HG03064 (cell line): ENCODE results near the gene S100A5.
"Not testable (repeated sequence)": the region's sequence is repeated elsewhere in the genome, so short reads cannot be mapped to it uniquely, and the experiment has no call there.

Experiments
- ATAC-seq: cut with Tn5 transposase; IDR thresholded peaks from one replicate; pipeline ENCODE4 v1.9.1; 2021; ENCODE audit warnings: low read depth; ENCODE audit not compliant: unreplicated experiment

Gene S100A5

DNA sequence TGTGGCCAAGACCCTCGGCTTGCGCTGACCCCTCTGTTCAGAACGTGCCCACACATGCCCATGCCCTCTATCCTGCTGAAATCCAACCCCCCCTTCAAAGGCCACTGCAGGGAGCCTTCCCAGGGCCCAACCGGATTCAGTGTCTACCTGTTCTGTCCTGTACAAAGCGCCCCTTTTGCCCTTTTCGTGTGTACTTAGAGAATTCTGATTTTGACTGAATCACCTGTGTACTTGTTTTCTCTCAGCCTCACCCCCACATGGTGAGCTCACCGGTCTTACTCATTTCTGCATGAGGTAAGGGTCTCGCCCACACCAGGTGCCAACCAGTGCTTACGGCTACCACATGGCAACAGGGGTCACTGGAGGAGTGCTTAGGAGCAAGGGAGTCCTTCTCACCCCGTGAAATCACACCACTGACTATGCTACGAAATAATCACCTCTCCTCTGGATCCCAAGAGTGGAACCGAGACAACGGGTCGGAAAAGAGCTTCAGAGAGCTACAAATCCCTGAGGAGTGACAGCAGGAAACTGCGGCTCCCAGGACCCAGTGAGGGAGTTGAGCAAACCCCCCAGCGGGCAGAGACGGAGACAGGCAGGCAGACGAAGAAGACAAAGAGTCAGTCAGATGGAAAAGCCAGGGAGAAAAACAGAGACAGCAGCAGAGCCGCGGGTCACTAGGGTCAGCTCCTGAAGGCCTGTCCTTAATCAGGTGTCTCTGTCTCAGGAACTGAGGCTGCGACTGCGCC lies 27.1 kb upstream of the S100A5 start:
- ATAC-seq: no peak

DNA sequence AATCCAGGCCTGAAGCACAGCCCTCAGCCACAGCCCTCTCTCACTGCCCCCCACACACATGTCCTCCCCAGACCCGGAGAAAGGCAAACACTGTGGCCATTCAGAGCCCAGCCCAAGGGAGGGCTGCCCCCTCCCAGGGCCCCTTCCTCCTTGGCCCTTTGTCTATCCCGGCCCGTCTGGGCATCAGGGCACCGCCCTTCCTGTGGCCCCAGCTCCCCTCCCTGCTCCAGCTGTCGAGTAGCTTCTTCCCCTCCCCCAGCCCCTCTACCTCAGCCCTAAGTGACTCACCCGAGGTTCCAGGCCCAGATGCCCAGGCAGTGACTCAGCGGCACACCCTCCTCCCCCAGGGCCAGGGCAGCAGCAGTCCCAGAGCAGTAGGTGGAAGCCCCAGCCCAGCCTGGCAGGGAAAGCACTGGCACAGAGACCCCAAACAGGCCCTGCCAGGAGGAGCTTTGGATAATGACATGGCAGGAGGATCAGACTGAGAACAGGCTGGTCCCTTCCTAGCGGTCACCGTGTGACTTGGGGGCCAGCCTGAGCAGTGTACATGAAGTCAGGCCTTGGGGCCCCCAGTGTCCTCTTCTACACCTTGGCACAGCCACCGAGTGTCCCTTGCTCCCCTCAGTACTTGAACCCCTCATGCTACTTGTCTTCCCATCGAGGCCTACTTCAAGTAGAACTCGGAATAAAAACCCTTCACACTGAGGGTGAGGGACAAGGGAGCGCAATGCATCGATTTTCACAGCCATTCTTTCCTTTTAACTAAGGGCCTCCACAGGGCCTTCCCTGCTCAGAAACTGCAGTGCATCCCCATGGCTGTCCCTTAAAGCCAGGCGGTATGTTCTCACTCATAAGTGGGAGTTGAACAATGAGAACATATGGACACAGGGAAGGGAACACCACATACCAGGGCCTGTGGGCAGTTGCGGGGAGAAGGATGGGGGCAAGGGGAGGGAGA lies 26.0 kb upstream of the S100A5 start:
- ATAC-seq: no peak

DNA sequence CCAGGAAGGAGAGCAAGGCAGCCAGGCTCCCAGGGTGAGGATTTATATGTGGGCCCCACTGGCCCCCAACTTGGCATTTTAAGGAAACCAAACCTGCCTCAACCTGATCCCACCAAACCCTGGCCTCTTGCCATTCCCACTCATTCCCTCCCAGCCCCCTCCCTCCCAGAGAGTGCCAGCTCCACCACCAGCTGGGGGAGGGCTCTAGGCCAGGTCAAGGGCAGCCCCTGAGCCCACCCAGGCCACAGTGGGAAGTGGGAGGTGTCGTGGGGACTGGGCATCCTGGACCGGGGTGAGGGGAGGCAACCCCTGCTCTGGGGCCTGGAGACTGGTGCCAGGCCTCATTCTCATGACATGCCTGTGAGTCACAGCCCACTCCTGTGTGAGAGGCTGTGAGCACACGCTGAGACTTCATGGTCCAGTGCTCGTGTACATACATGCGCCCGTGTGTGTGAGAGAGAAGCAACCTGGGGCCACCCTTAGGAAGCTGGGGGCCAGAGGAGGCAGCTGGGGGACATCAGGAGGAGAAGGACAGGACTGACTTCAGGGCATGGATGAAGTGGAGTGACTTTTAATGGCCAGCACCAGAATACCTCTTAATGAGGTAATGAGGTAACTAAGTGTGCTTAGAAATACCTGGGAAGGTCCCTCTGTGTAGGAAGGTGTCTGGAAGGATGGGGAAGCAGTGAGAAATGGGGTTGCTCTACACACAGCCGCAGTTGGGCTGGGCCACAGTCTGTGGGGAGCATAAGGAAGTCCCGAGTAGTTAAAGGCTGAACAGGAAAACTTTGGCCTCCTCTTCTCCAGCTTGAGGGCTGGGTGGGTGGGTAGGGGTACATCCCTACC lies 25.0 kb upstream of the S100A5 start, which contains the start of gene S100A2:
Gene S100A2, minus strand, starts transcription at position 316 of the 846 bp plus-strand sequence. CDS start 1,967 bp downstream, outside the sequence.
- ATAC-seq: no peak

DNA sequence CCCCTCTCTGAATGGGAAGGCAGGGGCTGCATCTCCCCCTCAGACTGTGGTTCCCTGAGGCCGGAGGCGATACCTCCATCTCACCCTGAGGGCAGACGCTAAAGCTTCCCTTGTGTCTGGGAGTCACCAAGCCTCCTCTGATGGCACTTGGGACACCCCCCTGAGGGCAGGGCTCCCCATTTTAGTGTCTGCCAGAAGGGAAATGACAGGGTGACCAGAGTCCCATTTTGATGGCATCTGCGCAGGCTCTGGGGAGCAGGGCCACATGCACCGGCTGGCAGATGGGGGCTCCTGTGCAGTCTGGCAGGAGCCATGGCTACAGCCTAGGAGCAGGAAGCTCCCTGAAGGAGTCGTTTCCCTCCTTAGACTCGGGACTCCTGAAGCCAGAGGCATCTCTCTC lies 23.3 kb upstream of the S100A5 start:
- no peak for ATAC-seq

DNA sequence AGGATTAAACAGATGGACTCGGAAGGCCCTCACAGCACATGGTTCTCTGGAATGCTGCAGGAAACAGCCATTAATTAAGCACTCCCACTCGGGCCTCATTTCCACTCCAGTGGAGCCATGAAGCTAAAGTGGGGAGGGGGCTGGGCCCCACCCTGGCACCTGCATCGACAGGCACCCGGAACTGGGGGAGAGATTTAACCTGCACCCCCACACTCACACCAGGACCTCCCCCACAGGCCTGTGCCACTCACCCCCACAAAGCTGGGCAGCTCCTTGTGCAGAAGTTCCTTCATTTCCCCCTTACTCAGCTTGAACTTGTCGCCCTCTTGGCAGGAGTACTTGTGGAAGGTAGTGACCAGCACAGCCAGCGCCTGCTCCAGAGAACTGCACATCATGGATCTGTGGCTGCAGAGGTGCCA lies 22.8 kb upstream of the S100A5 start:
- ATAC-seq: no peak

DNA sequence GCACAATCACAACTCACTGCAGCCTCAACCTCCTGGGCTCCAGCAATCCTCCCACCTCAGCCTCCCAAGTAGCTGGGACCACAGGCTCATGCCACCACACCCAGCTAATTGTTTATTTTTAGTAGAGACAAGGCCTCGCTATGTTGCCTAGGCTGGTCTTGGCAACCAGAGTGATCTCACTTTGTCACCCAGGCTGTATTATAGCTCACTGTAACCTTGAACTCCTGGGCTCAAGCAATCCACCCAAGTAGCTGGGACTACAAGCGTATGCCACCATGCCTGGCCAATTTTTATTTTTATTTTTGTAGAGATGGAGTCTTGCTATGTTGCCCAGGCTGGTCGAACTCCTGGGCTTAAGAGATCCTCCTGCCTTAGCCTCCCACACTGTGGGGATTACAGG lies 21.3 kb upstream of the S100A5 start:
- not testable (repeated sequence) for ATAC-seq

DNA sequence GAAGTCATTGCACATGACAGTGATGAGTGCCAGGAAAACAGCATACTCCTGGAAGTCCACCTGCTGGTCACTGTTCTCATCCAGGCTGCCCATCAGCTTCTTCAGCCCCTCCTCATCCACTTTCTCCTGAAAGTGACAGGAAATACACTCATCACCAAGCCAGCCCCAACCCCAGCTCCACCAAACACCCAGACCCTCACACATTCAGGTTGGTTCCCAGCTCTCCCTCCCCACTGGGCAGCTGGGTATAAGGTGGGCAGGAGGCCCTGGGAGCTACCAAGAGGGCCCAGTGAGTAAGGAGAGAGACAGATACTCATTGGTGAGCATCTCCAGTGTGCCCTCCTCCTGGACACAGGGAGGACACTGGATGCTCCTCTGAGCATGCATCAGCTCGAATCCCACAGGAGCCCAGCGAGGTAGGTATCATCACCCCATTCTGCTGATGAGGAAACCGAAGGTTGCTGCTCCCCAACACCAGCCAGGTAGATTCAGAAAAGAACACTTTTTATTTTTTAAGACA lies 20.8 kb upstream of the S100A5 start:
- no peak for ATAC-seq

DNA sequence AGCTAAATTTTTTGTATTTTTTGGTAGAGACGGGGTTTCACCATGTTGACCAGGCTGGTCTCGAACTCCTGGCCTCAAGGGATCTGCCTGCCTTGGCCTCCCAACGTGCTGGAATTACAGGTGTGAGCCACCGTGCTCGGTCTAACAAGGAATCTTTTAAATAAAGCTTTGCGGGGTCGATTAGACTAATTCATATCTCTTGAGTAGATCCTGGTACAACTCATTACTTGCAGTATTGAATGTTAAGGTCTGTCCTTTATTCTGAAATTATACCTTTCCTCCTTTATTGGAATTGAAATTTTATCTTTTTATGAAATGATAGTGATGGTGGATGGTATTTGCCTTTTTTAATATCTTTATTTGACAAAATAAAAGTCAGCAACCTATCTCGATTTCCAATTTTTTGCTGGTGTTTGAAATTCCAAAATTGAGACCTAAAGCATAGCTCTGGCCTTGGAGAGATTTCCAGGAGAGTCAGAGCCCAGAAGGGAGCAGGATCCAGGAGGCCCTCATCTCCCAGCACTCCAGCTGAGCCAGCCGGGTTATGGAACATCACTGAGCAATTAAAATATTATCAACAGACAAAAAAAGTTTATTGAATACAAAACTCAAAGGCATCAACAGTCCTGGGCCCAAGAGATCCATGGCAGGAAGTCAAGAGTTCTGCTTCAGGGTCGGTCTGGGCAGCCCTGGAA lies 20.2 kb upstream of the S100A5 start:
- no peak for ATAC-seq

DNA sequence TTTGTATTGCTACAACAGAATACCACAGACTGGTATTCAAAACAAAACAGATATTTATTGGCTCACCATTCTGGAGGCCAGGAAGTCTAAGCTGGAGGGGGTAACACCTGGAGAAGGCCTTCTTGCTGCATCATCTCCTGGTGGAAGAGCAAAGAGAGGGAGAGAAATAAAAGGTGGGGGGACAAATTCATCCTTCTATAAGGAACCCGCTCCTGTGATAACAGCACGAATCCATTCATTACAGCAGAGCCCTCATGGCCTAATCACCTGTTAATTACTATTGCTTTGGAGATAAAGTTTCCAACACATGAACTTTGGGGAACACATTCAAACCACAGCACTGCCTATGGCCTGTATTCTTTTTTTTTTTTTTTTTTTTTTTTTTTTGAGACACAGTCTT lies 19.5 kb upstream of the S100A5 start:
- no peak for ATAC-seq

DNA sequence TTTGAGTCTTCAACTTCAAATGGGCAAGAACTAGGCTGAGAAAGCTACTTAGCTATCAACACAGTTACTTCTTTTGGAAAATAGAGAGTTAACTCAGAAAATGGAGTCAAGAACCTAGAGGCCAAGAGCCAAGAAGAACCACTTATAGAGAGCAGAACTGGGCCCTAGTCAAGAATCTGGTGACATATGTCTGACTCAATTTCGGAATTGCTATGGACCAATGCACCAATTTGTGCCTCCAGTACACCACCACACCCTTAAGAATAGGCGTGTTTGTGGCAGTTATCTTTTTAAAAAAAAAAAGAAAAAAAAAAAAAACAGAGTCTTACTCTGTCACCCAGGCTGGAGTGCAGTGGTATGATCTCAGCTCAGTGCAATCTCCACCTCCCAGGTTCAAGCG lies 17.1 kb upstream of the S100A5 start:
- no peak for ATAC-seq

DNA sequence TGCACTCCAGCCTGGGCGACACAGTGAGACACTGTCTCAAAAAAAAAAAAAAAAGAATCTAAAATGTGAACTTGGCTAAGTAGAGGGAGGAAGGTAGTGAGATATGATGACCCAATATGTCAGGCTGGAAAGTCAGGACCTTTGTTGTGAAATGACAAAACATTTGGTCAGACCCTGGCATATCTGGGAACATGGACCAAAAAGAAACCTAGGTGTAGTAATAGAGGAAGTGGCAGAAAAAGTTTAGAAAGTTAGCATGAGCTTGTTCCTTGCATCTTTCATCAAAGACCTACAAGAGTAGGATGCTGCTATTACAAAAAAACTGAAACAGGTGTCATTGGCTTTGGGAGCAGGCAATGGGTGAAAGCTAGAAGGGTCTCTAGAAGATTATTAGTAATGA lies 15.6 kb upstream of the S100A5 start:
- no peak for ATAC-seq

DNA sequence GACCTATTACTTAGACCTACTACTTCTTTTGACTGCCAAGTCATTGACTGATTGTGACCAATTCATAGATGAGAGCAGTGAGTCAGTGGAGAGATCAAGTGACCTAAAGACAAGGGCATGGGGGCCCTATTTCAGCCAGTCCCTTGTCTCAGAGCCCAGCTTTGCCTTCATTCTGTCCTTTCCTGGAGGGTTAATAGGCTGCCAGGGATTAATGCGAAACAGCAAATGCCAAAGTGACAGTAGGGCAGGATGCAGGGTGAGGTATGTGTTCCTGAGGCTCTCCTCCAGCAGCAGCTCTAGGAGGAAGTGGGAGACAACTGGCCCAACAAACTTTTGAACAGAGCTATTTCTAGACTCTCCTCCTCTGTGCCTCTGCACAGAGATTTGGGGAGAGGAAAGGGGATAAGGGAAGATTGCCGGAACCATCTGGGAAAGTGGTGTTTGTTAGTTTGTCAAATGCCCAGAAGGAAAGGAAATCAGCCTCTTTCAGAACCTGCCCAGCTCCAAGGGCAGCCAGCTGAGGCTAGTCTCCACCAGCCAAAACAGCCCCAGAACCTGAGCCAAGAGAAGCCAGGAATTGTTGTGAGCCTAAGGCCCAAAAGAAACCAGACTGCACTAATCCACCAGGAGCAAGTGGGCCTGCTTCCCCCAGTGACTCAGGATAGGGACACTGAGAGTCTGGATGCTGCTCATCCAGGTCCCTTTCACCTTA lies 13.3 kb upstream of the S100A5 start:
- no peak for ATAC-seq

DNA sequence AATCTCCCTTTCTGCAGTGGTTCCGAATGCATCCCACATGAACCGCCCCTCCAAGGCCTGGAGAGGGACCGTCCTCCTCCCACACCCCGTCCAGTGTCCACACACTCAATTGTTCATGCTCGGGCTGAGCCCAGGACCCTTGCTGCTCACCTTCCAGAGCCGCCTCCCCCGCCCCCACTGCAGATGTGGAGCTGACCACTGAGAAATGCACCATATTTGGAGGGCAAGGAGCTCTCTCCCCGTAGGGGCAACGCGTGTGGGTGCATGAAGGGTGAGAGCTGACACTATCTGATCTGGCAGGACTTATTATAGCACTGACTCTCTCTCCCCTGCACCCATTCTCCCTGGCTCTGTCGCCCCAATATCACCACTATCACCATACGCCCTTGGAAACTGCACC lies 12.4 kb upstream of the S100A5 start:
- ATAC-seq: no peak

DNA sequence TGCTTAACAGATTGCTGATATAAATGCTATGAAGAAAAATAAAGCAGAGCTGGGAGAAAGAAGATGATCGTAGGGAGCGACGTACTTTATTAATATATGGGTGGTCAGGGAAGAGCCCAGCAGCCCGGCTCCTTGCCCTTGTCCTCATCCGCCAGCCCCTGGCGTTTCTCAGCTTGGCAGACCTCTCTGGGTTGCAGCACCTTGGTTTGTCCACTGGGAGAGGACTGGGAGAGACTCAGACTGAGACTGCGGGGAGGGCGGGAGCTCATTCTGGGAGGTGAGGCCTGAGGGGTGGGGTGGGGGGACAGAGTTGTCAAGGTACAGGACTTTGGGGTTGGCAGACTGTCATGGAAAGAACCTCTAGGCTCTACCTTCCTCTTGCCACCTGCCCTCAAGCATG lies 11.6 kb upstream of the S100A5 start:
- no peak for ATAC-seq

DNA sequence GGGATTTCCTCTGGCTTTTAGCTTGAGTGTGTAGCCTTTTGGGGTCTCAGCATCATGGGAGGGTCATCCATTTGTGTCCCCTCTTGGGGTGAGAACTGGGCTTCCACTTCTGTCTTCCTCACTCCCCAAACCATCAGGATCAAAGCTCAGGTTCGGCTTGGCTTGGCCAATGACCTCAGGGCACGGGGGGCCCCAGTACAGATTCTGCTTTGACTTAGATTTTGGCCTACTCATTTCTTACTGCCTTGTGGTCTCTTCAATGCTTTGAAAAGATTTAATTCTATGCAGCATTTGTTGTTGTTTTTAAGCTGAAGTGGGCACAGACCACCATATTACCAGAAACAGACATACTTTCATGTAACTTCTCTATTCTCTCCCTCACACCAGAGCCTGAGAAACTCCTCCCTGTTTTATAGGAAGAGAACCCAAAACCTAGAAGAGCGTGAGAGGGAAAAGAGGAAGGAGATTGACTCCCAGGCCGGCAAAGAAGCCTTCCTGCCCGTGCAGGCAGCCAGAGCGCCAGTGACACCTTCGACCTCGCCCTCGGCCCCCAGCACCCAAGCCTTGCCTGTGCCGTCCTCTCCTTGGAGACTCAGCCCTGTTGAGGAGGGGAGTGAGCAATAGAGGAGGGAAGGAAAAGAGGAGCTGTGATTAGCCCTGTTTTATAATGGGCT lies 10.2 kb upstream of the S100A5 start:
- no peak for ATAC-seq

DNA sequence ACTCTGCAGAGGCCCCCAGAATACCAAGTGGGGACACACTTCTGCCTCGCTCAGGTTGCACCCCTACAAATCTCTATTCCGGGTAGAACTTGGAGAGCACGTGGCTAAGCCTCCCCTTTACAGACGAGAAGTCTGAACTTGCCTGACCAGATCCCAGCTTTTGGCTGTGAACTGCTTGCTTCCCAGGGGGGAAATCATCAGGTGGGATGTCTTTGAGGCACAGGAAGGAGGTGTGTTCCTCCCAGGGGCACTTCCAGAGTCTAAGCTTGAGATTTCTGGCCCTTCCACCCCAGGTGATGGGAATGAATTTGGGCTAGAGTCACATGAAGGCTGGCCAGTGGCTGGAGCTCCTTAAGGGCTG lies 9.6 kb upstream of the S100A5 start:
- ATAC-seq: no peak

DNA sequence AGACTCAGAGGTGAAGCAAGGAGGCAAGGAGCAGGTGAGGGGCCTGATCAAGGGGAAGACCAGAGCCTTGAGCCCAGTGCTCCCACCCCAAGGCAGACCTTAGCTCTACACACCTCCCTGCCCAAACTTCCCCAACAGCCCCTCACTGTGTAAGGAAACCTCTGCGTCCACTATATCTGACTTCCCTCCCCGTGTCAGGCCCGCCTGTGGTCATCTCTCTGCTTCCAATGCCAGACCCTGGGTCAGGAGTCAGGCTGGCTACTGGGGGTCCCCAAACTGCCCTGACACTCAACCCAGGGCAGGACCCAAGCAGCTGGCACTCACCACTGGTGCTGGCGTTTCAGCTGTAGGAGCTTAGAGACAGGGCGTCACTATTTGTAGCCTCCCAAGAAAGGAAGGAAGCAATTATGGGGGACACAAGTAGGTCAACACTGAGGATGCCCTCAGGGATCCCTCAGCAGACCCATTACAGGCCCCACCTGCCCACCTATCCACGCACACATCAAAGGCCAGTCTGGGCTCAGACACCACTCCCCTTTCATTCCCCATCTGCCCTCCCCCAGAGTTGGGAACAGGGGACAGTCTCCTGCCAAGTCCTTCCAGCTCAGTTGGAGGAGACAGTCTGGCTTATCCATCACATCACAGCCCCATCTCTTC lies 9.1 kb upstream of the S100A5 start:
- ATAC-seq: no peak
